Measurements from ENCODE around the gene ANK3.

ANK3 gene

GRCh38 chr10:60147576-60148265 lies 242.0 kb downstream of the ANK3 start:
- no peak for FAIRE-seq
- DNase-seq (ENCODE audit: insufficient read length, low spot score) = no peak

GRCh38 chr10:60147025-60147424 lies 242.7 kb downstream of the ANK3 start:
- DNase-seq (ENCODE audit: insufficient read length, low spot score) (no peak), FAIRE-seq (no peak)

DNA sequence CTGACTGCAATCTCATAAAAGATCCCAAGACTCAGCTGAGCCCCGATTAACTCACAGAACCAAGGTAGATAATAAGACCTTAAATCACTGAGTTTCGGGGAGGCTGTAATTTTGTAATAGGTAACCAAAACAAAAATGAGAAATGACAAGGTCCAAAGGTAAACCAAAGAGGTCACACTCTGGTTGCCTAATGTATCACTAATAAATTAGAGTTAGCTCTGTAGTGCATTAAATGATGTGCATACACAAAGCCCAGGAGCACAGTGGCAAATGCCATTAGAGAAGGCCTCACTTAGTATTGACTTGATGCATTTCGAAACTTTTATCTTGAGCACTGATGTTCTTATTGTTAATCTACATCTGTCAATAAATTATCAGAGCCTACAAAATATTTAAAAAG lies 245.6 kb downstream of the ANK3 start:
- no peak for FAIRE-seq
- no peak for DNase-seq (ENCODE audit: insufficient read length, low spot score)

DNA sequence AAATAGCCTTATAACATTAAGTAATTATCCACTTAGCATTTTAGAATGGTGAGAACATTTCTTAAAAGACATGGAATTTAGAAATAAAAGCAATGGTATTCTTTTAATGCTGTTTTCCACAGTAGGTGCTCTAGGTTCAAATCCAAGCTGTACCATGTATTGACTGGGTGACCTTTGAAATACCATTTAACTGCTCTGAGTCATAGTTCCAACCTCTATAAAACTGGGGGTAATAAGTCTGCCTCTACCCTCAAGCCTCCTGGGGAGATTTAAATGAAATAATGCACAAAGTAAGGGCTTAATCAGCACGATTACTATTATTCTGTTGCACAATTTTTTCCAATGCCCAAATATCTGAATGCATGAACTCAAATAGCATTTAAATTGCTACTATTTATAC lies 246.9 kb downstream of the ANK3 start:
- DNase-seq (ENCODE audit: insufficient read length, low spot score) (no peak), FAIRE-seq (no peak)

GRCh38 chr10:60141896-60142559 lies 247.6 kb downstream of the ANK3 start:
- DNase-seq (ENCODE audit: insufficient read length, low spot score) (no peak), FAIRE-seq (no peak)

GRCh38 chr10:60140651-60141632 lies 248.7 kb downstream of the ANK3 start:
- no peak for DNase-seq (ENCODE audit: insufficient read length, low spot score)

GRCh38 chr10:60139798-60140566 lies 249.7 kb downstream of the ANK3 start:
- DNase-seq (ENCODE audit: insufficient read length, low spot score) (no peak), FAIRE-seq (no peak)

More at GRCh38 chr10:60140651-60141632, 248.7 kb downstream of the ANK3 start:
- no peak for FAIRE-seq

DNA sequence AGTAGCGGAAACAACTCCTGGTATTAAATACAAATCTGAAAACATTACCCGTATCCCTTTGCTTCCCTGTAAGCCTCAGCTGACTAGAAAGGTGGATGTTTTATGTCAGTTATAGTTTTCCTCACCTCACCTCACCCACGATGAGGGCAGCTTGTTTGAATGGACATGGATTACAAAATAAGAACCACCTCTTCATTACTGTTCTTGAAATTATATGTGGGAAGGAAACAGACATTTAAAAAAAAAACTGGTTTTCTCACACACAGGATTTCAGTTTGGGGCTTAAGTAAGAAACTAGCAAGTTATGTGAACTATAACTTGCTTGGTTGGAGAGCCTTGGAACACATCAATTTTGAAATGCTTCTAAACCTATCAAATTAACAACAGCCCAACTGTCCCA lies 250.4 kb downstream of the ANK3 start:
- FAIRE-seq = no peak
- DNase-seq (ENCODE audit: insufficient read length, low spot score) = no peak

DNA sequence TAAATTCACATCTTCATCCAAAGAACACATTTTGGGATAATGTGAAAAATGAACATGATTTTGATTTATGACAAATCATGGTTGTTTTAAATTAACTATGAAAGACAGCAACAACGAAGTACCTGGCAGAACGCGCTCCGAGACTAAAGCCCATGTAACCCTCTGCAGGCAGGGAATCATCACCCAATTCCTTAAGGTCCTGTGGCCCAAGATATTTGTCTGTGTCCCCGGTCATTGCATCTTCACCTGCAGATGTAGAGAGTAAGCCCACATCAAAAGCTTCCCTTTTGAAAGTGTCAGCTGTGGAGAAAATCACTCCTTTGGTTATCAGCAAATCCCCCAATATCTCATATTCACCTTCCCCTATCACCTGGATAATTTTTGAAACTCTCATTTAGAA lies 250.8 kb downstream of the ANK3 start:
- FAIRE-seq = no peak
- no peak for DNase-seq (ENCODE audit: insufficient read length, low spot score)

- no peak for DNase-seq (ENCODE audit: insufficient read length, low spot score)
- no peak for FAIRE-seq
Measured at GRCh38 chr10:60138026-60138425, 251.6 kb downstream of the ANK3 start.

DNA sequence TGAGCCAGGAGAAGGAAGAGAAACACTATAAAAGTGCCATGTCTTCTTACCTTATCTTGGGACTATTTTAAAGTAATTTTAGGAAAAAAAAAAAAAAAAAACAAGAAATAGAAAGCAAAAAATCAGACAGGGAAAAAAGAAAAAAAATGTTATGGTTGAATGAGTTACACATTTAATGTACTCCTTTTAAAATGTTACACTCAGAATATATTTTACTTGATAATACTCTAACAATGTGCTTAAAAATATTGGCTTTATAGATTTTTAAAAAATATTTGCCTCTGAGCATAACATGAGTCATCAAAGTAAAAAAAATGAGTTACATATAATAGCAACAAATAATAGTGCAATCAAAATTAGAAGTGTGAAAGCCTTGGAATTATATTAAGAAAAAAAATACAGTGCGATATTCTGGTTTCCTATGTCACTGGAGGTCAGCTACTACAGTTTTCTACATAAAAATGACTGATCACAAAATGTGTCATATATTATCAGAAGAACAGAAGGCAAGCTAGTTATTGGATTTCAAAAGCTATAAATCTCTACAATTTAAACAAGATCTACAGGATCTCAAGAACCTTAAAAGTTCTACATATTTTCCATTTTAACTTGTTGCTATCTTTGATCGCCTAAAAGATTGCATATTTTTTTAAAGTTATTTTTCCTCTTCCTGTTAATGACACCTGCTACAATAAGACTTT lies 252.2 kb downstream of the ANK3 start:
- no peak for FAIRE-seq
- no peak for DNase-seq (ENCODE audit: insufficient read length, low spot score)

DNA sequence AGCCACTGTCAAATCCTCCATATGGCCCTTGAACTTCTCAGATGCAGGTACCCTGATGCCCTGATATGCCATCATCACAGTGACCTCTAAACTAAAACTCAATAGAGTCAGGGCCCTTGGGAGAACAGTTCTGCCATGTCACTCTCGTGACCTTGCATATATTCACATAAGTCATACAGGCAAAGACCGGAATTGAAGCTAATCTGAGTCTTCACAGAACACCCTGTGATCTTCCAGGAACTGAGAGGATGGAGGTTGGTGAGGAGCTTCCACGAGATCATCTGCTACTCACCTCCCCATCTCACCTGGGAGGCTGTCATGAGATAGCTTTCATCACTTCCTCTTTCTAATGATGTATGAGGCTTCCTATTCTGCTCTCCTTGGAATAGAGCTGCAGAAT lies 254.7 kb downstream of the ANK3 start:
- FAIRE-seq (no peak), DNase-seq (ENCODE audit: insufficient read length, low spot score) (no peak)

DNA sequence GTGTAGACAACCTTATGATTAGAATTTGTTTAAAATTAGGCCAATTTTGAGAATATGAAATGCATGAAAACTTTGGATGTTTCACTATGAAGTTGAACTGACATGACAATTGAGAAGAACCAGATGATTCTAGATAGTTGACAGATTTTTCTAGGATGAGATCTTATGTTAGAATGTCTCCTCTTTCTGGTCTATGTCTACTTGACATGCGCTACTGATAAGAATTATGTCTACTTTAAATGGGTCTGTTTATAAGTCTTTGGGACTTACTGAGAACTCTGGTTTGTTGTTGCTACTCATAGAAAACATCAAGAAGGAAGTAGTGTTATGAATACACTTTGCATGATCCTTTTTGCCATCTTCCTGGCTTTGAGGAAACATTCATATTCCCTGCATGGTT lies 255.1 kb downstream of the ANK3 start:
- no peak for FAIRE-seq
- DNase-seq (ENCODE audit: insufficient read length, low spot score) = no peak

DNA sequence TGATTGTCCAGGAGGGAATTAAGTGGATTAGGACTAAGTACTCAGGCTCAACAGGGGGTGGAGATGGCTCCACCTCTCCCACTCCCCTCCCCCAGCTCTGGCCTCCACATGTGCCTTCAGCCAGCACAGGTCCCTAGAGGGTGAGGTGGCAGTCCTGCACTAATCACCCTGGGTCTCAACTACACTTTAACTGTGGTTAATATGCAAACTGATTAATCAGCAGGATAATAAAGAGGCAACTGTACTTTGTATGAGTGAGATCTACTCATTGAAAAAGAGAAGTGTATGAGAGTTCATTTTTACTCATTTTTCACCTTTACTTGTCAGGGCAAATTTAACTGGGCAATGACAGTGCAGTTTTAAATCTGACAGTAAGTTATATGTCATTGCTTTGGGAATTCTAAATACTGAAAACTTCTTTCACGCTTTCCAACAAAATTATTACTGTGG lies 259.5 kb downstream of the ANK3 start:
- no peak for DNase-seq (ENCODE audit: insufficient read length, low spot score)
- no peak for FAIRE-seq

DNA sequence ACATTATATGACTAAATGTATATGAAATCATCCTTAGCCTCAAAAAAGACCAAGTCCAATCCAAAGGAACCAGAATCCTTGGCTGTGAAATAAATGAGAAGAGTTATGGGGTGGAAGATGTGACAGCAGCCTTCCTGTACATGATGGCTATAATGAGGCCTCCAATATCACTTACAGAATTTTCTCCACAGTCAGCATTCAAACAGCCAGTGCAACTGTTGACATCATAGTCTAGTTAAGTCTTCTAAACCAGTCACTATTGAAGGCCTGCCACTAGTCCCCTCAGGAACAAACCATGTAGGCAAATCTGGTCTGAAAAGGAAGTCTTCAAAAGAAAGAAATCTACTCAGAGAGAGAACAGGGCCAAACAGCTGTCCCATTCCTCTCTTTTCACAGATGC lies 263.8 kb downstream of the ANK3 start:
- DNase-seq (ENCODE audit: insufficient read length, low spot score) (no peak), FAIRE-seq (no peak)

DNA sequence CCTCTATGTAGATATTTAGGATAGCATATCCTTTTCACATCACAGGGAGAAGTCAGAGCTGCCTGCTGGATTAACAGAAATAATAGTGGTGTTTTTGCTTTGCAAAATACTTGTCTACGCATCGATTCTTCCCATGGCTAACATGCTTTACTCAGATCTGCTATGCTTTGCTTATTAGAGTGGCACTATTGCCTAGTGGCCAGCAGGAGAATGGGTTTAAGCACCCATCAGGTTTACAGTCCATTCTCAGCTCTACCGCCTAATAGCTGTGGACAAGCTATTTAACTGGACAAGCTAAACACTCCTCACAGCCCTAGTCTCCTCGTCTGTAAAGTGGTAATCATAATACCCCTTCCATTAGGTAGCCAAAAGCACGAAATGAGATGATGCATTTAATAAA lies 265.1 kb downstream of the ANK3 start:
- FAIRE-seq = no peak
- DNase-seq (ENCODE audit: insufficient read length, low spot score) = no peak

DNA sequence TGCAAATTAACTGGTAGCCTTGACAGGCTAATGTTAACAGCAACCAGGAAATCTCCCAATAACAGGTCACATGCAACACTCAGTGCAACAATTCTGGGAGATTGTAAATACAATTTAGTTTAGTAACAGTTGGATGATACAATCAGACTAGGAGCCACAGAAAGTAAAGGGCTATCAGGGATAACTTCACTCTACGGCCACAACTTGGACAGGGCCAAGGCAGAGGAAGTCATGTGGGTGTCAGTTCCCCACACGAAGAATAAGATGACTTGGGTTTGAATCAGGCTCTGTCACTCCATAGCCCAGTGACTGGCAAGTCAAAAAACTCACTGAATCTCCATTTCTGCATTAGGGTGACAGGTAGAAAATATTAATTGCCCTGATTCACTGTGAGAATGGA lies 266.0 kb downstream of the ANK3 start:
- no peak for DNase-seq (ENCODE audit: insufficient read length, low spot score)
- no peak for FAIRE-seq

- no peak for FAIRE-seq
Measured at GRCh38 chr10:60123172-60123571, 266.5 kb downstream of the ANK3 start.

DNA sequence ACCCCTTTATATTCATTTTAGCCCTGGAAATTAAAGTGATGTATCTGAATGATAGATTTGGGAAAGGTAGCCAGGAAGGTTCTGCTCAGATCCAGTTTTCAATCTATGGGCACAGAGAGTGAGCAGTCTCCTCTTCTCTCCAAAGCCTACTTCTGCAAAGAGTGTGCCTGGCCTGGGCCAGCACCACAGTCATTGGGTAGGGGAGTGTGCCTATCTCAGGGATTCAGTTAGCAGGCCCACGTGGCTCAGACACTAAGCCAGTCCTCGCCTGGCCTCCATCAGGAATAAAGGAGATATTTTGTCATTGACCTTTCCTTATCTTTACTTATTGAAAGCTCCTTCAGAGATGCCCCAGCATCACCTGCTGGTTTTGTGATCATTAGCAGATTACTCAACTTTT lies 267.5 kb downstream of the ANK3 start:
- FAIRE-seq = no peak

More at GRCh38 chr10:60123172-60123571, 266.5 kb downstream of the ANK3 start:
- no peak for DNase-seq (ENCODE audit: insufficient read length, low spot score)

More for the DNA sequence above, 267.5 kb downstream of the ANK3 start:
- DNase-seq (ENCODE audit: insufficient read length, low spot score) = no peak
